HCT116 (cell line): ENCODE results near the gene BCAS2. TPM values are rescaled to one million over a fixed set of nuclear protein-coding genes. Genes with fewer than 3 reads are reported as not detected.

Experiments
- total RNA-seq: library from RNA; stranded (reverse); gene quantifications from one replicate; pipeline ENCODE4 v1.2.1, GENCODE V29; 2021; ENCODE audit not compliant: unreplicated experiment

The BCAS2 gene
- total RNA-seq, 1 experiment from 2014 or later, result 45.2 TPM

Other genes starting within 250 kb of the BCAS2 start
- gene TRIM33, start 70.4 kb downstream of the BCAS2 start, total RNA-seq, result 41.2 TPM
- 3.6 TPM for gene DENND2C, start 88.4 kb upstream of the BCAS2 start, total RNA-seq
- gene AMPD1, start 113.9 kb upstream of the BCAS2 start, total RNA-seq, result not detected
- gene NRAS, start 135.2 kb upstream of the BCAS2 start, total RNA-seq, result 48.0 TPM
- gene CSDE1, start 176.4 kb upstream of the BCAS2 start, total RNA-seq, result 515 TPM
- 60.7 TPM for gene SIKE1, start 199.1 kb upstream of the BCAS2 start, total RNA-seq